ENCODE measurements around the gene BEST2. TPM values are rescaled to one million over a fixed set of nuclear protein-coding genes. Genes with fewer than 3 reads are reported as not detected.
"Not testable (repeated sequence)": the region's sequence is repeated elsewhere in the genome, so short reads cannot be mapped to it uniquely, and the experiment has no call there.

Gene BEST2
- total RNA-seq, 2 donors from 2014 or later: 12.1 to 22.6 TPM

DNA sequence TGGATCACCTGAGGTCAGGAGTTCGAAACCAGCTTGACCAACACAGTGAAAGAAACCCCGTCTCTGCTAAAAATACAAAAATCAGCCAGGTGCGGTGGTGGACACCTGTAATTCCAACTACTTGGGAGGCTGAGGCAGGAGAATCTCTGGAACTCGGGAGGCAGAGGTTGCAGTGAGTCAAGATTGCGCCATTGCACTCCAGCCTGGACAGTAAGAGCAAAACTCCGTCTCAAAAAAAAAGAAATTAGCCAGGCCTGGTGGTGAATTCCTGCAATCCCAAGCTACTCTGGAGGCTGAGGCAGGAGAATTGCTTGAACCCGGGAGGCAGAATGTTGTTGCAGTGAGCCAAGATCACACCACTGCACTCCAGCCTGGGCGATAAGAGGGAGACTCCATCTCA lies 43.0 kb upstream of the BEST2 start:
- H3K4me1 ChIP-seq: no peaks in the 10 kb centered on the region
- peaks cover 35% of the 10 kb centered on the region for H3K36me3 ChIP-seq
- TF ChIP-seq, protein P1, sequence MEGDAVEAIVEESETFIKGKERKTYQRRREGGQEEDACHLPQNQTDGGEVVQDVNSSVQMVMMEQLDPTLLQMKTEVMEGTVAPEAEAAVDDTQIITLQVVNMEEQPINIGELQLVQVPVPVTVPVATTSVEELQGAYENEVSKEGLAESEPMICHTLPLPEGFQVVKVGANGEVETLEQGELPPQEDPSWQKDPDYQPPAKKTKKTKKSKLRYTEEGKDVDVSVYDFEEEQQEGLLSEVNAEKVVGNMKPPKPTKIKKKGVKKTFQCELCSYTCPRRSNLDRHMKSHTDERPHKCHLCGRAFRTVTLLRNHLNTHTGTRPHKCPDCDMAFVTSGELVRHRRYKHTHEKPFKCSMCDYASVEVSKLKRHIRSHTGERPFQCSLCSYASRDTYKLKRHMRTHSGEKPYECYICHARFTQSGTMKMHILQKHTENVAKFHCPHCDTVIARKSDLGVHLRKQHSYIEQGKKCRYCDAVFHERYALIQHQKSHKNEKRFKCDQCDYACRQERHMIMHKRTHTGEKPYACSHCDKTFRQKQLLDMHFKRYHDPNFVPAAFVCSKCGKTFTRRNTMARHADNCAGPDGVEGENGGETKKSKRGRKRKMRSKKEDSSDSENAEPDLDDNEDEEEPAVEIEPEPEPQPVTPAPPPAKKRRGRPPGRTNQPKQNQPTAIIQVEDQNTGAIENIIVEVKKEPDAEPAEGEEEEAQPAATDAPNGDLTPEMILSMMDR (IDR thresholded peaks at IDR 0.05): no peak
- H3K27me3 ChIP-seq: no peaks in the 10 kb centered on the region
- no peak overlapping the region for H3K9ac ChIP-seq (ENCODE audit: low read depth in 2 of 2, low read length in 2 of 2)
- H3K27ac ChIP-seq: no peak overlapping the region
- no peak for DNase-seq
- no peak overlapping the region for H3K4me3 ChIP-seq
- intact Hi-C loops (cut with DNase I): no loop called here
- H3K9me3 ChIP-seq: no peaks in the 10 kb centered on the region

DNA sequence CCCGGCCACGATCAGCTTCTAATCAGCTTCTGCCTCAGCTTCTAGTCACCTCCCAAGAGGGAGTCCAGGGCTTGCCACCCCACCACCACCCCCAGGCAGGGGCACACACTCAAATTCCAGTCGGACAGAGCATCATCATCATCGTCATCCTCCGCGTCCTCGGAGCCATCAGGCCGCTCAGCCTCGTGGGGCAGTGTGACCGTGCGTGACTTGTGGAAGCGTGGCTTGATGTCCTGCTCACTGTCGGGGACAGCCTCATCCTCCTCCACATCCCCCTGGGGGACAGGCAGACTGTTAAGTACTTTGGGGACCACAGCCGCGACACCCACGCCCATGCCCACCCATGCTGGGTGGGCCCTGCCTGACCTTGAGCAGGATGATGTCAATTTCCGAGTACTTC lies 40.4 kb upstream of the BEST2 start:
- H3K4me1 ChIP-seq: no peaks in the 10 kb centered on the region
- H3K36me3 ChIP-seq: peaks cover 35% of the 10 kb centered on the region
- no peaks in the 10 kb centered on the region for H3K9me3 ChIP-seq
- no peak overlapping the region for H3K27ac ChIP-seq
- no peaks in the 10 kb centered on the region for H3K27me3 ChIP-seq
- DNase-seq: no peak
- TF ChIP-seq, protein P1 (IDR thresholded peaks at IDR 0.05): no peak
- intact Hi-C loops (cut with DNase I): no loop called here
- no peak overlapping the region for H3K9ac ChIP-seq (ENCODE audit: low read depth in 2 of 2, low read length in 2 of 2)
- no peak overlapping the region for H3K4me3 ChIP-seq

DNA sequence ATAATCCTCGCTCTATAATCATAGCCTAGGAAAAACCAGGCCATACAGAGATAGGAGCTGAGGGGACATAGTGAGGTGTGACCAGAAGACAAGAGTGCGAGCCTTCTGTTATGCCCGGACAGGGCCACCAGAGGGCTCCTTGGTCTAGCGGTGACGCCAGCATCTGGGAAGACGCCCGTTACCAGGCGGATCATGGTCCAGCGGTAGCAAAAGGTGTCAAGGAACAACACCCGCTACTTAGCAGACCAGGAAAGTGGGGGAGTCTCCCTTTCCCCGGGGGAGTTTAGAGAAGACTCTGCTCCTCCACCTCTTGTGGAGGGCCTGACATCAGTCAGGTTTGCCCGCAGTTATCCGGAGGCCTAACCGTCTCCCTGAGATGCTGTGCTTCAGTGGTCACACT lies 39.5 kb upstream of the BEST2 start:
- H3K9ac ChIP-seq (ENCODE audit: low read depth in 2 of 2, low read length in 2 of 2); H3K27me3 ChIP-seq; H3K27ac ChIP-seq; H3K4me3 ChIP-seq; intact Hi-C loops (cut with DNase I); H3K9me3 ChIP-seq; H3K4me1 ChIP-seq: not testable (repeated sequence)
- H3K36me3 ChIP-seq: peaks cover 26% of the 10 kb centered on the region
- TF ChIP-seq, protein P1 (IDR thresholded peaks at IDR 0.05): peak; percentile 33
- peak; percentile 39 for DNase-seq

DNA sequence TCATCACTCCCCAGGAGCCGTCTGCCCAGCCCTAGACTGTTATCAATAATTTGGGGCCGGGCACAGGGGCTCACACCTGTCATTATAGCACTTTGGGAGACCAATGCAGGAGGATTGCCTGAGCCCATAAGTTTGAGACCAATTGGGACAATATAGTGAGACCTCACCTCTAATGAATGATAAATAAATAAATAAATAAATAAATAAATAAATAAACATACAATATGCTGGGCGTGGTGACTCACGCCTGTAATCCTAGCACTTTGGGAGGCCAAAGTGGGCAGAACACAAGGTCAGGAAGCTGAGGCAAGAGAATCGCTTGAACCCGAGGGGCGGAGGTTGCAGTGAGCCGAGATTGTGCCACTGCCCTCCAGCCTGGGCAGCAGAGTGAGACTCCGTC lies 38.3 kb upstream of the BEST2 start:
- H3K36me3 ChIP-seq: peaks cover 25% of the 10 kb centered on the region
- H3K27ac ChIP-seq; H3K4me3 ChIP-seq; H3K9ac ChIP-seq (ENCODE audit: low read depth in 2 of 2, low read length in 2 of 2); H3K4me1 ChIP-seq; H3K27me3 ChIP-seq; intact Hi-C loops (cut with DNase I); H3K9me3 ChIP-seq; DNase-seq: not testable (repeated sequence)

DNA sequence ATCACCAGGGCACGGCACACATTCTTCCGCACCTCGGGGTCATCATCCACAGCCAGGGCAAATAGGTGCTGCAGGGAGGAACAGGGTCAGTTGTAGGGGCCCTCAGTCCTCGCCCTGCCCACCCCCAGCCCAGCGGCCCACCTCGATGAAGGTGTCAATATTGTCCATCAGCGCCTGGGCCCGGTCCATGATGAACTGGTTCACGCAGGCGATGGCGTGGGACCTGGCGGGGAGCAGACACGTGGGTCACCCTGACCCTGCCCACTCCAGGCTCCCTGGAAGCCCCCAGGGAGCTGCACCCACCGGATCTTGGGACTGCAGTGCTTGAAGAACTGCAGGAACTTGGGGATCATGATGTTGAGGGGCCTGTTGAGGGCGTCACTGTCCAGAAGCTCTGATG lies 36.5 kb upstream of the BEST2 start:
- Histone ChIP-seq H3K4me3 (no peak overlapping the region), H3K9ac (ENCODE audit: low read depth in 2 of 2, low read length in 2 of 2) (no peak overlapping the region), H3K27me3 (no peaks in the 10 kb centered on the region), H3K9me3 (no peaks in the 10 kb centered on the region), H3K36me3 (peaks cover 25% of the 10 kb centered on the region), H3K27ac (no peak overlapping the region), H3K4me1 (no peaks in the 10 kb centered on the region)
- intact Hi-C loops (cut with DNase I): no loop called here
- DNase-seq: no peak
- TF ChIP-seq, protein P1 (IDR thresholded peaks at IDR 0.05): no peak

DNA sequence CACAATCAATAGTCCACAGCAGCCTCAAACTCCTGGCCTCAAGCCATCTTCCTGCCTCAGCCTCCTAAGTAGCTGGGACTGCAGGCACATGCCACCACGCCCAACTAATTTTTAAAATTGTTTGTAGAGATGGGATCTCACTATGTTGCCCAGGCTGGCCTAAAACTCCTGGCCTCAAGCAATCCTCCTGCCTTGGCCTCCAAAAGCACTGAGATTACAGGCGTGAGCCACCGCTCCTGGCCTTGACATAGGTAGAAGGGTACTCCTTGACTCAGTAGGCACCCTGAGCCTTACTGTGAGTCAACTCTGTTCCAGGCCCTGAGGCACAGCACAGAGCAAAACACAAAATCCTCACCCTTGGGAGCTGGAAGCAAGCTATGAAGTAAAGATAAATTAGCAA lies 35.7 kb upstream of the BEST2 start:
- TF ChIP-seq, protein P1 (IDR thresholded peaks at IDR 0.05): no peak
- H3K27ac ChIP-seq: no peak overlapping the region
- no peaks in the 10 kb centered on the region for H3K4me1 ChIP-seq
- DNase-seq: no peak
- peaks cover 19% of the 10 kb centered on the region for H3K36me3 ChIP-seq
- H3K4me3 ChIP-seq: no peak overlapping the region
- H3K27me3 ChIP-seq: no peaks in the 10 kb centered on the region
- H3K9ac ChIP-seq (ENCODE audit: low read depth in 2 of 2, low read length in 2 of 2): no peak overlapping the region
- no peaks in the 10 kb centered on the region for H3K9me3 ChIP-seq
- intact Hi-C loops (cut with DNase I): no loop called here

Measured in colonic mucosa (tissue), 4 donors.